WI38 (cell line): ENCODE data around the gene STT3A.

ENCODE experiments used
- H3K4me3 ChIP-seq: 2 replicates; pipeline ENCODE4 v1.5.1; 2011; ENCODE audit warnings: low read depth, mild to moderate bottlenecking, control low read depth, low read length
- CTCF ChIP-seq: IDR thresholded peaks from 2 replicates; pipeline ENCODE4 v1.5.1; 2012; ENCODE audit warnings: low read depth, mild to moderate bottlenecking, control low read depth, low read length

Gene STT3A

GRCh38 chr11:125587480-125587879 is 5.2 kb upstream of the STT3A start:
- H3K4me3 ChIP-seq, result no peak overlapping the region
- TF ChIP-seq CTCF, result no peak

- TF ChIP-seq CTCF, result no peak
- no peak overlapping the region for H3K4me3 ChIP-seq
Observed at GRCh38 chr11:125588505-125588904, 4.1 kb upstream of the STT3A start.

GRCh38 chr11:125591649-125592304 is 875 bp upstream of the STT3A start:
- no peak for TF ChIP-seq CTCF
- H3K4me3 ChIP-seq, result peak overlapping the region; percentile 72

- peak overlapping the region; percentile 89 for H3K4me3 ChIP-seq
- no peak for TF ChIP-seq CTCF
Observed at GRCh38 chr11:125593114-125593820, 615 bp downstream of the STT3A start.

GRCh38 chr11:125594958-125595357 is 2.3 kb downstream of the STT3A start:
- H3K4me3 ChIP-seq, result no peak overlapping the region
- no peak for TF ChIP-seq CTCF

GRCh38 chr11:125600663-125601062 is 8.0 kb downstream of the STT3A start:
- no peak for TF ChIP-seq CTCF
- no peak overlapping the region for H3K4me3 ChIP-seq

- no peak for TF ChIP-seq CTCF
- no peak overlapping the region for H3K4me3 ChIP-seq
Observed at GRCh38 chr11:125603207-125603606, 10.6 kb downstream of the STT3A start.
